HG02571 (cell line): ENCODE results near the gene MCM3.

ENCODE experiments used
- ATAC-seq: cut with Tn5 transposase; IDR thresholded peaks from one replicate; pipeline ENCODE4 v1.9.1; 2021; ENCODE audit warnings: mild to moderate bottlenecking, moderate library complexity; ENCODE audit not compliant: unreplicated experiment

MCM3 gene

DNA sequence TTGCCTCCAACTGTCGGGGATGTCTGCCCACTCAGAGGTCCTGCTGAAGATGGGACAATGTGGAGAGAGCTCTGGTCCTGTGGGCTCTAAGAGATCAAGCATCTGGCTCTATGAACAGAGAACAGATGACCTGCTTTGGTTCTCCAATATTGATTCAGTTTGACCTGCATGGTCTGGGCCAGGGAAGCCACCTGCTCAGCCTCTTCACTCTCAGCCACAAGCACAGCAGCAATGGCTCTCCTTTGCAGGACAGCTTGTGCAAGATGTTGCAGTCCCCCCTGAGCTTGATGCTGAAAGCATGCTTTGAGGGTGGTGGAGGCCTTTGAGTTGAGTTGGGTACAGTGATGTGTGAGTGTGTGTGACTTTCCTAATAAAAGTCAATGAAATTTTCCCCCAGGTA, 18.6 kb upstream of the MCM3 start:
- ATAC-seq: no peak

DNA sequence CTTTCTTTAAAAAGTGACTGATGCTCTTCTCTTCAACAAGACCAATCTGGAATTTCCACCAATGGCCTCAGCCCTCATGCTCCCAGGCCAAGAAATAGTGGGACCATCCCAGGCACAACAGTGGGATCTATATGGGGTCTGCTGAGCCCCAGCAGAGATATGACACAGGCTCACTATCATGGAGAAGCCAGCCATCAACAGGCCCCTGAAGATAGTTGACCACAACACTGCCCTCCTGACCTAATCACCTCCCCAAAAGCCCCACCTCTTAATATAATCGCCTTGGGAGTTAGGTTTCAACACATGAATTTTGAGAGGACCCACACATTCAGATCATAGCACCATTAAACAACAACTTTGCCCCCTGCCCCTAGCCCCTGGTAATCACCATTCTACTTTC, 16.8 kb upstream of the MCM3 start:
- no peak for ATAC-seq

- no peak for ATAC-seq
Observed at GRCh38 chr6:52300489-52300931, 16.0 kb upstream of the MCM3 start.

- no peak for ATAC-seq
Observed at GRCh38 chr6:52299653-52300052, 15.1 kb upstream of the MCM3 start.

- ATAC-seq: peak; percentile 60
Observed at GRCh38 chr6:52297433-52297832, 12.9 kb upstream of the MCM3 start.

DNA sequence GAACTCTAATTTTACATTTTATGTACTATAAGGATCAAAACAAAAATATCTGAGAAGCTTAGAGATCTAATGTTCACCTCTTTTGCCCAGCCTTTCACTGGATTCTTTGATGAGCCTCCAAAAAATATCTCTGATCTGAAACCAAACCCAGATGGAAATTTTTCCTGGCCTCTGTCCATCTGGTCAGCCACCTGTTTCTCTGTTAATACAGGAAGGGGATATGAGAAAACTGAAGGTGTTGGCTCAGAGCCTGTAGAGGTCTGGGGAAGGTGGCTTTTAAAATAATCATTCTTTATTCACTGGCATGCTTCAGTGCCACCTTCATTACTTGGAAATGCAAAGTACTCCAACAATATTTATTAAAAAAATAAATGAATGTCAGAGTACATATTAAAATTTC, 8.5 kb upstream of the MCM3 start:
- ATAC-seq: no peak

- no peak for ATAC-seq
Observed at GRCh38 chr6:52288841-52289240, 4.3 kb upstream of the MCM3 start.

GRCh38 chr6:52288216-52288615, 3.7 kb upstream of the MCM3 start:
- no peak for ATAC-seq

GRCh38 chr6:52286798-52287432, 2.4 kb upstream of the MCM3 start:
- ATAC-seq: no peak

- ATAC-seq: no peak
Observed at GRCh38 chr6:52285177-52286068, 881 bp upstream of the MCM3 start.

- ATAC-seq: no peak
Observed at GRCh38 chr6:52284131-52284459, 447 bp downstream of the MCM3 start.

DNA sequence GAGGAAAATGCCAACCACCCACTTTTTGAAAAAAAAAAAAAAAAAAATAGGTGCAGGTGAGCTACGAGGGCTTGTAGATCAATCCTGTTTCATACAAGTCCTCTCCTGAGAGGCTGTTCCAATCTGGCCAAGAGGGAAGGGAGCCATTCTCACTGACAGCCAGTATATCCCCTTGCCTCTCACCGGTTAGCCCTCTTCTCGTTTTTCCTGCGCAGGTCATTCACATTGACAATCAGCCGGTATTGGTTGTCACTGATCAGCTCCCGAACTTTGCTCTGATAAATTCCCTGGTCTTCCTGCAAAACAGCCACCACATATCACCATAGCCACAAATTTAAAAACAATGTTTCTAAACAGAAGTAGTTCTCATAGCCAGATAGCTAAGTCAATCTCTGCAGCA, 1.4 kb downstream of the MCM3 start:
- no peak for ATAC-seq

DNA sequence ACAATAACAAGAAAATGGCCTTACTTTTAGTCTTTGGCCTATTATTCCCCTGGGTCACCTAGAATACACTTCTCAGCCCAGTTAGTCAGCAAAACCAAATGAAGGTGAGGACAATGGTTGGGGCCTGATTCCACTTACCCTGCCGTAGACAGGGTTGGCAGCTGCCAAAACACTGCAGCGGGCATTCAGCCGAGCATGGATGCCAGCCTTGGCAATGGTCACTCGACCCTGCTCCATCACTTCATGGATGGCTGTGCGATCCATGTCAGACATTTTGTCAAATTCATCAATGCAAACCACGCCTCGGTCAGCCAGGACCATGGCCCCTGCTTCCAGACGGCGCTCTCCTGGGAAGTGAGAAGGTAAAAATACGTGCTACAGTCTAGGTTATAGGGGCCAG, 8.4 kb downstream of the MCM3 start:
- no peak for ATAC-seq

GRCh38 chr6:52271852-52272460, 12.6 kb downstream of the MCM3 start:
- ATAC-seq: no peak

GRCh38 chr6:52263709-52264540, 20.6 kb downstream of the MCM3 start:
- ATAC-seq: peak; percentile 50

DNA sequence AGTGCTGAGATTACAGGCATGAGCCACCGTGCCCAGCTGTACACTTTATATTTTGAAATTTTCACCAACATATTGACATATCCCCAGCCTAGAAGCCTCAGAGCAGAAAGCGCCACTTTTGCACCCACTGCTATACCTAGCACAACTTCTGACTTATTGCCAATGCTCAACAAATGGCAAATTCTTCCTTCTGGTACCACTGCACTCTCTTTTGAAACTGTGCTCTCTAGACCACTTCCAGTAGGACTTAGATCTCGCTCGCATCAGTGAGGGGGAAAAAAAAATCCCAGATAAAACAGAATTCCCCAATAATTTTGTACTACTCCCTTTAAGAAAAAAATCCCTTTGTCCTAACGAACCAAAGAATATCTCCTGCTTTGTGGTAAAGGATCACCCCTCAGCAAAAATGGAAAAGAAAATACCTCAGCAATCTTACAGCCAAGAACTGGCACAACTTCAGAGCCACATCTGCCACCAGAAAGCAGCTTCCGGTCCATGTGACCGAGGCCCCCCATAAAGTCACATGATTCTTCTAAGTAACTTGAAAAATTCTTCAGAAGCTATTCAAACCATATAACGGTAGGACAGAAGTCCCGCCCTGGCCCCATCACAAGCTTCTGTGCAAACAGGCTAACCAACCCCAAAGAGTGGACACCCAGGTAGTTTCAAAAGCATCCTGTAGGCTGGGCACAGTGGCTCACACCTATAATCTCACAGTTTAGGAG, 21.8 kb downstream of the MCM3 start:
- ATAC-seq: no peak

- ATAC-seq: no peak
Observed at GRCh38 chr6:52261229-52261628, 23.3 kb downstream of the MCM3 start.

GRCh38 chr6:52260634-52261033, 23.9 kb downstream of the MCM3 start:
- ATAC-seq: no peak

GRCh38 chr6:52255434-52255833, 29.1 kb downstream of the MCM3 start:
- ATAC-seq: no peak

DNA sequence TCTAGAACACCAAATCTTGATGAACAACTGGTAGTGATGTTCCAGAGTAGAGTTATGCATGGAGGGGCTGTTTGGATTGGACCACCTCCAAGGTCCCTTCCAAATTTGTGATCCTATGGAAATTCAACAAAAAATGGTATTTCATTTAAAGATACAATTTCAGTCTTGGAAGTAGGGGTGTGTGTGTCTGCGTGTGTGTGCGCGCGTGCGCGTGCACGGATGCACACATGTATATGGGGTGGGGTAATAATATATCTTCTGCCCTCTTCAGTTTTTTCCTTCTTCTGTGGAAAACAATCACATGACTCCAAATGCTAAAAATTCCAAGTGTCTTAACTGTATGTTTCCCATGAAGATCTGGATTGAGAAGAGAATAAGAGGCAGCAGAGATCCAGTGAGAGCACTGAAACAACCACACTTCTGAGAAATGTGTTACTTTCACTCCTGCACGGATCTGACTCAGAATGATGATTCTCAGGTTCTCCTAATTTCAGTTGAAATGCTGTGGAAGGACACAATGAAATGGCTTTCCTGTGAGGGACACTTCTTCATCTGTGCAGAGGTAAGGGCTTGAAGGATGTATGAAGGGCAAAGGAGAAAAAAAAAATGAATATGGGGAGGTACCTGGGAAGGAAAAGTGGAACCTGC, 29.7 kb downstream of the MCM3 start:
- no peak for ATAC-seq
